ENCODE results near the gene TBCD.

TBCD gene

DNA sequence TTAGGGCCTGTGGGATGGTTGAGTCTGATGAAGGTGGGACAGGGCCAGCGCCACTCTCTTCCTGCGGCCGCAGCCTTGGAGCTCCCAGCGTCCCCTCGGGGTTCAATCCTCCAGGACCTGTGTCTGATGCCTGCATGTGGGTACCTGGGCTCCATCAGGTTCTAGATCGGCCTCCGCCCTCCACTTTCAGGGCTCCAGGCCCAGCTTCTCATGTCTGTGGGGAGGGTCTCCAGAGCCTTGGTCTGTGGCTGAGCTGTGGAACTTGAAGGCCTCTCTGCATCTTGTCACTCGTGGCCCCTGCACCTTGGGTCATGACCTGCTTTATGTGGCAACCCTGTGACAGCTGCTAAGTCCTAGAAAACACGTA is 177.8 kb downstream of the TBCD start:
- no peaks in the 10 kb centered on the region for H3K9me3 Mint-ChIP-seq
- ATAC-seq (replicated peaks; ENCODE audit: extremely low read depth, poor library complexity, severe bottlenecking) (no peak), DNase-seq (ENCODE audit: low spot score in 2 of 2) (no peak)
- peaks cover 43% of the 10 kb centered on the region for H3K36me3 Mint-ChIP-seq (ENCODE audit: insufficient read depth)
- H3K27ac Mint-ChIP-seq (ENCODE audit: low read depth), result no peak overlapping the region
- H3K4me3 Mint-ChIP-seq, result no peak overlapping the region
- no peaks in the 10 kb centered on the region for H3K4me1 Mint-ChIP-seq
- H3K27me3 Mint-ChIP-seq, result no peaks in the 10 kb centered on the region

- H3K36me3 Mint-ChIP-seq (ENCODE audit: insufficient read depth), result peaks cover 46% of the 10 kb centered on the region
- H3K4me1 Mint-ChIP-seq, result no peaks in the 10 kb centered on the region
- no peak overlapping the region for H3K4me3 Mint-ChIP-seq
- H3K27me3 Mint-ChIP-seq, result no peaks in the 10 kb centered on the region
- DNase-seq (ENCODE audit: low spot score in 2 of 2), result no peak
- H3K27ac Mint-ChIP-seq (ENCODE audit: low read depth), result no peak overlapping the region
- no peaks in the 10 kb centered on the region for H3K9me3 Mint-ChIP-seq
- ATAC-seq (replicated peaks; ENCODE audit: extremely low read depth, poor library complexity, severe bottlenecking), result no peak
Observed at GRCh38 chr17:82930043-82930923, 178.4 kb downstream of the TBCD start.

DNA sequence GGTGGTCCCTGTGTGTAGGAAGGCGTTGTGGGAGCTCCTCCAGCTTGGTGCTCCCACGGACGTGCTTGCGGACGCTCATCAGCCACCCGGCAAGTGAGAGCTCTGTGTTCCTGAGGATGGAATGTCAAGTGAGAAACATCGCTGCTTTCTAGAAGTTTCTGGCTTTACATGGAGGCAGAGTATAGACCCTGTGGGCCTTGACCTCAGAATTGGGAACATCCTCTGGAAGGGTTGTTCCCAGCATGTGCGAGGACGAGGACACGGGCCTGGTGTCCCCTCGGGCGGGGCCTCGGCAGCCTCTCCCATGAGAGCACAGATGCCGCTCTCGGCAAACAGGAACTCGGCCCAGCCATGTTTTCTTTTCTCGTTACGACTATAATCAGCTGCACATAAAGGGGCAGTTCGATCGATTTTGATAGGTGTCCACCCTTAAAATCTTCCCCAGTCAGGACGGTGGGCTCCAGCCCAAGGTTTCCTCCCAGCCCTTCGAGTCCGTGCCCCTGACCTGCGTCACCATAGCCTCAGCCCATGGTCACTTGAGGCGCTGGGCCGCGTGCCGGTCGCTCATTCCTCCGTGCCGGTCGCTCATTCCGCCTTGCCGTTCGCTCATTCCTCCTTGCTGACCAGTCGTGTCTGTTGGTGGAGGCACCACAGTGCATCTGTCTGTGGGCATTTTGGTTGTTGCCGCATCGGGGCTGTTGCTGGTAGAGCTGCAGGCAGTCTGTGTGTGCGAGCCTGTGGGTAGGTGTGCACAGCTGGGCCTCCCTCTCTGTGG is 179.2 kb downstream of the TBCD start:
- DNase-seq (ENCODE audit: low spot score in 2 of 2), result no peak
- Mint-ChIP-seq H3K4me1 (no peaks in the 10 kb centered on the region), H3K36me3 (ENCODE audit: insufficient read depth) (peaks cover 51% of the 10 kb centered on the region), H3K4me3 (no peak overlapping the region), H3K27me3 (no peaks in the 10 kb centered on the region), H3K27ac (ENCODE audit: low read depth) (no peak overlapping the region), H3K9me3 (no peaks in the 10 kb centered on the region)
- ATAC-seq (replicated peaks; ENCODE audit: extremely low read depth, poor library complexity, severe bottlenecking), result no peak

- no peaks in the 10 kb centered on the region for H3K4me1 Mint-ChIP-seq
- H3K9me3 Mint-ChIP-seq, result no peaks in the 10 kb centered on the region
- peaks cover 49% of the 10 kb centered on the region for H3K36me3 Mint-ChIP-seq (ENCODE audit: insufficient read depth)
- DNase-seq (ENCODE audit: low spot score in 2 of 2), result no peak
- ATAC-seq (replicated peaks; ENCODE audit: extremely low read depth, poor library complexity, severe bottlenecking), result no peak
- H3K27me3 Mint-ChIP-seq, result no peaks in the 10 kb centered on the region
- H3K27ac Mint-ChIP-seq (ENCODE audit: low read depth), result peak overlapping the region; percentile 41
- H3K4me3 Mint-ChIP-seq, result no peak overlapping the region
Observed at GRCh38 chr17:82931699-82932517, 180.0 kb downstream of the TBCD start.

GRCh38 chr17:82932518-82933310 is 180.8 kb downstream of the TBCD start:
- Mint-ChIP-seq H3K27ac (ENCODE audit: low read depth) (peak overlapping the region; percentile 41), H3K27me3 (no peaks in the 10 kb centered on the region), H3K4me3 (no peak overlapping the region), H3K4me1 (no peaks in the 10 kb centered on the region), H3K9me3 (no peaks in the 10 kb centered on the region), H3K36me3 (ENCODE audit: insufficient read depth) (peaks cover 48% of the 10 kb centered on the region)
- no peak for ATAC-seq (replicated peaks; ENCODE audit: extremely low read depth, poor library complexity, severe bottlenecking)
- no peak for DNase-seq (ENCODE audit: low spot score in 2 of 2)

DNA sequence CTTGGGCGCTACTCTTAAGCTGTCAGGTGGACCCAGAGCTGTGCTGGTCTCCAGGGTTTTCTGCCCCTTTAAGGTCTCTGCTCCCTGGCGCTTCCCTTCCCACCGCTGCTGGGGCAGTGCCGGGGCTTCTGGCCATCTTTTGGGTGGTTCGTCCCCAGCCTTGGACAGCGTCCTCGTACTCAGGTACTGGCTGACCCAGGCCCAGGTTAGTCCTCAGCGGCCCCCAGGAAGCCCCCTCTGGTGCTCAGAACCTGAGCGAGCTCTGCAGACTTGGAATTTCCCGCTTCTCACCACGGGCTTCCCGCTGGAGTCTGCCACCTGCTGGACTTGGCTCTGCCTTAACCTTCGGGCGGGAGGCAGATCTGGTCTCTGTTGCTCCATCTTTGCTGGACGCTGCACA is 182.0 kb downstream of the TBCD start:
- H3K36me3 Mint-ChIP-seq (ENCODE audit: insufficient read depth), result peaks cover 53% of the 10 kb centered on the region
- H3K9me3 Mint-ChIP-seq, result no peaks in the 10 kb centered on the region
- no peak overlapping the region for H3K27ac Mint-ChIP-seq (ENCODE audit: low read depth)
- H3K4me1 Mint-ChIP-seq, result no peaks in the 10 kb centered on the region
- H3K27me3 Mint-ChIP-seq, result no peaks in the 10 kb centered on the region
- ATAC-seq (replicated peaks; ENCODE audit: extremely low read depth, poor library complexity, severe bottlenecking) (no peak), DNase-seq (ENCODE audit: low spot score in 2 of 2) (no peak)
- H3K4me3 Mint-ChIP-seq, result no peak overlapping the region

- no peaks in the 10 kb centered on the region for H3K27me3 Mint-ChIP-seq
- no peaks in the 10 kb centered on the region for H3K9me3 Mint-ChIP-seq
- H3K4me1 Mint-ChIP-seq, result no peaks in the 10 kb centered on the region
- DNase-seq (ENCODE audit: low spot score in 2 of 2) (no peak), ATAC-seq (replicated peaks; ENCODE audit: extremely low read depth, poor library complexity, severe bottlenecking) (no peak)
- no peak overlapping the region for H3K4me3 Mint-ChIP-seq
- H3K36me3 Mint-ChIP-seq (ENCODE audit: insufficient read depth), result peaks cover 52% of the 10 kb centered on the region
- peak overlapping the region; percentile 45 for H3K27ac Mint-ChIP-seq (ENCODE audit: low read depth)
Observed at GRCh38 chr17:82935966-82936767, 184.3 kb downstream of the TBCD start.

GRCh38 chr17:82936768-82937171 is 184.9 kb downstream of the TBCD start:
- H3K27ac Mint-ChIP-seq (ENCODE audit: low read depth), result no peak overlapping the region
- no peak overlapping the region for H3K4me3 Mint-ChIP-seq
- peaks cover 52% of the 10 kb centered on the region for H3K36me3 Mint-ChIP-seq (ENCODE audit: insufficient read depth)
- ATAC-seq (replicated peaks; ENCODE audit: extremely low read depth, poor library complexity, severe bottlenecking) (no peak), DNase-seq (ENCODE audit: low spot score in 2 of 2) (no peak)
- no peaks in the 10 kb centered on the region for H3K9me3 Mint-ChIP-seq
- no peaks in the 10 kb centered on the region for H3K4me1 Mint-ChIP-seq
- H3K27me3 Mint-ChIP-seq, result no peaks in the 10 kb centered on the region

DNA sequence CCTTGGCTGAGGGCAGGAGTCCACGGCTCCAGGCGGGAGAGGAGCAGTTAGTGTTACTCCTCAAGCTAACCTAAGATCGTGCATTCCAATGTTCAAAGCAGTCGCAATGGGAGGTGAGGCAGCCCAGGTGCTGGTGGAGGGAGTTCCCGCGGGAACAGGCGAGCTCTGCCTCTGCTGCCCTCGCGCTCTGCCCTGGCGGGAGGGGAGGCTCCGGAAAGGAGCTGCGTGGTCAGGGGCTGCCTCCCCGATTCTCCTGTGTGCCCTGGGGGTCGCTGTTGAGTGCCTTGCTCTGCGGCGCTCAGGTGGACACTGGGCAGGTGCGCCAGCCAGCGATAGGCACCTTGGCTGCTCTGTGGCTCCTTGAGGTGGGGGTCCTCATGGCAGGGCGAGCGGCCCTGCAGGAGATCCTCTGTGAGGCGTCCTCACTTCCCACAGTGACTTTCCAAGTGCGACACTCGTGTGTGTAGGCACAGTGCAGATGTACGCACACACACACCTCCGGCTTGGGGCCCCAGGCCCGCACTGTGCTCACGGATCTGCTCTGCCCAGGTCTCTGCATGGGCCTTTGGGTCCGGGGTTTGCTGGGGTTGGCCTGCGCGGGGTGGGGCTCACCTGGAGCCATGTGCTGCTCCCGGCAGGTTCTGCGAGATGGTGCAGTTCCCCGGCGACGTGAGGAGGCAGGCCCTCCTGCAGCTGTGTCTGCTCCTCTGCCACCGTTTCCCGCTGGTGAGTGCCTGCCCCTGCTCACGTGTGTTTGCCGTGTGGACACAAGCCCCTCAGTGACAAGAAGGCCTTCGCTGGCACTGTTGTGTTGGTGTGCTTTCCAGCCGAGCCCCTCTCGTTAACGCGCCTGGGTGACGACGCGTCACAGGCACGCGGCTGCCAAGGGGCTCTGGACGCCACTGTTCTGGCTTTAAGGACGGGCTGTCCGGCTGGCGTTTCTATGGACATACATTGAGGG is 185.8 kb downstream of the TBCD start:
- no peak for DNase-seq (ENCODE audit: low spot score in 2 of 2)
- Mint-ChIP-seq H3K27me3 (no peaks in the 10 kb centered on the region), H3K27ac (ENCODE audit: low read depth) (no peak overlapping the region), H3K36me3 (ENCODE audit: insufficient read depth) (peaks cover 48% of the 10 kb centered on the region), H3K4me3 (no peak overlapping the region), H3K4me1 (no peaks in the 10 kb centered on the region), H3K9me3 (no peaks in the 10 kb centered on the region)
- no peak for ATAC-seq (replicated peaks; ENCODE audit: extremely low read depth, poor library complexity, severe bottlenecking)

DNA sequence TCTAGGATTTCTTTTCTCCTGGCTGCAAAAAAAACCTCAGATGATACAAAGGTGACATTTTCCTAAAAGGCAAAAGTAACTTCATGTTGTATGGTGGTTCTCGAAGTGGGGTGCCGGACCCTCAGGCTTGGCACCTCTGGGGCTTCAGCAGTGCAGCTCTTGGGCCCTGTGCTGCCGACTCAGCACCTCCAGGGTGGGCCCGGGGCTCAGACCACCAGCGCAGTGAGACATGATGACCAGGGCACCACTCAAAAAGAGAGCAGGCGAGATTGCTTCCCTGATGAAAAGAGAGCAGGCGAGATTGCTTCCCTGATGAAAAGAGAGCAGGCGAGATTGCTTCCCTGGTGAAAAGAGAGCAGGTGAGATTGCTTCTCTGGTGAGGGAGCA is 186.6 kb downstream of the TBCD start:
- Mint-ChIP-seq H3K27me3 (no peaks in the 10 kb centered on the region), H3K27ac (ENCODE audit: low read depth) (no peak overlapping the region), H3K9me3 (no peaks in the 10 kb centered on the region), H3K4me1 (no peaks in the 10 kb centered on the region), H3K36me3 (ENCODE audit: insufficient read depth) (peaks cover 43% of the 10 kb centered on the region), H3K4me3 (no peak overlapping the region)
- DNase-seq (ENCODE audit: low spot score in 2 of 2) (no peak), ATAC-seq (replicated peaks; ENCODE audit: extremely low read depth, poor library complexity, severe bottlenecking) (no peak)

All from central memory CD8-positive, alpha-beta T cell (primary cell).